Gastrocnemius medialis (tissue), 4 donors: ENCODE results near the gene DCTN2. TPM values are rescaled to one million over a fixed set of nuclear protein-coding genes. Genes with fewer than 3 reads are reported as not detected.

Experiments
- ATAC-seq, 2 donors: fragments of 150-250 bp; one replicate each; pipeline ENCODE4 v1.9.1; 2016
- DNase-seq, 2 donors: peaks; one replicate each; pipeline ENCODE4 v3.0.0-alpha.2; 2019
- H3K27ac ChIP-seq, 4 donors: fragments of 200-600 bp; sonication (generic); 1 replicate in 1 of 4; 2 replicates in 3 of 4; pipeline ENCODE4 v1.5.1; 2016 to 2018; ENCODE audit warnings: mild to moderate bottlenecking in 2 of 4, moderate library complexity in 1 of 4
- H3K27me3 ChIP-seq, 3 donors: fragments of 200-600 bp; sonication (generic) in 2 of 3; 1 replicate in 1 of 3; 2 replicates in 2 of 3; pipeline versions ENCODE4 v1.5.1 to v1.6.0; 2016 to 2019; ENCODE audit warnings: mild to moderate bottlenecking in 1 of 3, moderate library complexity in 1 of 3
- H3K36me3 ChIP-seq, 2 donors: fragments of 200-600 bp; sonication (generic) in 1 of 2; one replicate each; pipeline ENCODE4 v1.5.1; 2017 to 2018
- H3K4me1 ChIP-seq, 2 donors: fragments of 200-600 bp; sonication (generic) in 1 of 2; one replicate each; pipeline ENCODE4 v1.5.1; 2016 to 2017; ENCODE audit warnings: mild to moderate bottlenecking in 2 of 2
- H3K4me3 ChIP-seq, 4 donors: fragments of 200-600 bp; sonication (generic) in 3 of 4; 1 replicate in 1 of 4; 2 replicates in 3 of 4; pipeline ENCODE4 v1.5.1; 2016 to 2019; ENCODE audit warnings: mild to moderate bottlenecking in 2 of 4
- H3K9me3 ChIP-seq, 3 donors: fragments of 200-600 bp; sonication (generic) in 2 of 3; 1 replicate in 1 of 3; 2 replicates in 2 of 3; pipeline ENCODE4 v1.5.1; 2016 to 2019
- CTCF ChIP-seq, 5 experiments: fragments of 450-650 bp in 3 of 5; fragments of 200-600 bp in 2 of 5; sonication (generic) in 2 of 5; IDR thresholded peaks in 4 of 5; conservative IDR thresholded peaks in 1 of 5; 1 replicate in 4 of 5; 2 replicates in 1 of 5; pipeline ENCODE4 v1.5.1; 2016 to 2019; ENCODE audit warnings: antibody characterized with exemption in 5 of 5, mild to moderate bottlenecking in 3 of 5, moderate library complexity in 3 of 5
- POLR2A ChIP-seq, 2 donors: fragments of 450-650 bp; IDR thresholded peaks; one replicate each; pipeline ENCODE4 v1.6.1; 2017; ENCODE audit warnings: antibody characterized with exemption in 2 of 2, mild to moderate bottlenecking in 2 of 2, moderate library complexity in 2 of 2
- in situ Hi-C, 4 donors: fragments of 200-750 bp; cut with MboI; loops; one replicate each; pipeline versions ENCODE4 v1.15.0 to v1.8.0; 2017; ENCODE audit warnings: low sequenced_read_pairs in 4 of 4
- intact Hi-C: fragments of 100-400 bp; cut with DNase I; formaldehyde crosslinking; loops from one replicate; pipeline ENCODE4 v1.15.1; 2023; ENCODE audit warnings: low total_unique reads
- total RNA-seq, 4 donors: library from RNA; depleted of rRNA; stranded (reverse); fragments of >200 nt; gene quantifications; one replicate each; pipeline versions ENCODE4 v1.1.0 to v1.2.3, GENCODE V29; 2016

DCTN2 gene
- total RNA-seq, 4 donors from 2014 or later, result 147 to 265 (median 177) TPM

GRCh38 chr12:57517187-57517586, 29.8 kb downstream of the DCTN2 start:
- TF ChIP-seq POLR2A (IDR thresholded peaks at IDR 0.05), result no peak
- TF ChIP-seq CTCF (IDR thresholded peaks at IDR 0.05 in 4 of 5, conservative IDR thresholded peaks at IDR 0.05 in 1 of 5), result no peak
- H3K9me3 ChIP-seq, result no peaks in the 10 kb centered on the region
- H3K4me1 ChIP-seq, result peaks cover 38 to 42% of the 10 kb centered on the region in 2 donors
- peak overlapping the region in 2 of 4 donors; percentile 42 to 80 for H3K4me3 ChIP-seq
- intact Hi-C loops, result no loop called here
- DNase-seq (peak; percentile 29 to 74), ATAC-seq (no peak)
- H3K36me3 ChIP-seq, result peaks cover 6 to 54% of the 10 kb centered on the region in 2 donors
- H3K27me3 ChIP-seq, result no peaks in the 10 kb centered on the region
- H3K27ac ChIP-seq, result peak overlapping the region; percentile 93 to 98 (median 96)
- in situ Hi-C loops, result loop anchor here in 1 of 4 donors (25.0 kb wide), 1 partner anchor 880 kb away; the partner anchor contains the start of genes ATP5F1B and BAZ2A

DNA sequence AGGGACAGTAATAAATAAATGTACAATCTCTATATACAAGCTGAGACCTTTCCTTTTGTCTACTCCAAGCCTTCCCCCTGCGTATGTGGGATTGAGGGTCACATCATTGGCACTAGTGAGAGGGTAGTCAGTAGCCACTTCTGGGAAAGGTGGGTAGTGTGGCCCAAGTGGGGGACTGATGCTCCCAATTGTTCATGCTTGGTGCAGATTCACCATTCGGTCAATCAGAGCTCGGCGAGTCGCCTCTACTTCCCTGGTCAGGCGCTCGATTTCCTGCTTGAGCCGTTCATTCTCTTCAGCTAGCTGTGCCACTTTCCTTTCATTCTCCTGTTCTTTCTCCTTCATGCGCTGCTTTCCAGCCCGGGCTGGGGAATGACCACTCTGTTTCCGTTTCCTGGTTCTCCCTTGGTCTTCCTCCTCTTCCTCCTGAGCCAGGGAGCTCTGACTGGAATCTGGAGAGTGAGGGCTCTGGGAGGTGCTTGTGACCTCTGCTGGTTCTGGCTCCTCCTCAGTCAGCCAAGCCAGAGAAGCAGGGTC, 30.3 kb downstream of the DCTN2 start:
- in situ Hi-C loops, result loop anchor here in 1 of 4 donors (25.0 kb wide), 1 partner anchor 879 kb away; the partner anchor contains the start of genes ATP5F1B and BAZ2A
- Histone ChIP-seq H3K9me3 (no peaks in the 10 kb centered on the region), H3K4me1 (peaks cover 33 to 37% of the 10 kb centered on the region in 2 donors), H3K4me3 (no peak overlapping the region), H3K27ac (peak overlapping the region; percentile 93 to 98 (median 96)), H3K36me3 (peaks cover 6 to 59% of the 10 kb centered on the region in 2 donors), H3K27me3 (no peaks in the 10 kb centered on the region)
- ATAC-seq, result no peak
- no peak for DNase-seq
- intact Hi-C loops, result no loop called here
- TF ChIP-seq POLR2A (IDR thresholded peaks at IDR 0.05) (no peak), CTCF (IDR thresholded peaks at IDR 0.05 in 4 of 5, conservative IDR thresholded peaks at IDR 0.05 in 1 of 5) (no peak)

- H3K9me3 ChIP-seq, result no peaks in the 10 kb centered on the region
- no peak for TF ChIP-seq CTCF (IDR thresholded peaks at IDR 0.05 in 4 of 5, conservative IDR thresholded peaks at IDR 0.05 in 1 of 5)
- TF ChIP-seq POLR2A (IDR thresholded peaks at IDR 0.05), result no peak
- H3K27me3 ChIP-seq, result no peaks in the 10 kb centered on the region
- ATAC-seq (no peak), DNase-seq (no peak)
- no peak overlapping the region for H3K4me3 ChIP-seq
- peaks cover 6 to 65% of the 10 kb centered on the region in 2 donors for H3K36me3 ChIP-seq
- in situ Hi-C loops (loop anchor here in 1 of 4 donors (25.0 kb wide), 1 partner anchor 879 kb away; the partner anchor contains the start of genes ATP5F1B and BAZ2A), intact Hi-C loops (no loop called here)
- peaks cover 26 to 31% of the 10 kb centered on the region in 2 donors for H3K4me1 ChIP-seq
- peak overlapping the region; percentile 93 to 98 (median 96) for H3K27ac ChIP-seq
Measured at GRCh38 chr12:57515934-57516541, 31.0 kb downstream of the DCTN2 start.

GRCh38 chr12:57515408-57515933, 31.5 kb downstream of the DCTN2 start:
- intact Hi-C loops, result no loop called here
- no peak for ATAC-seq
- DNase-seq, result no peak
- Histone ChIP-seq H3K27ac (peak overlapping the region; percentile 18 to 98 (median 95)), H3K27me3 (no peaks in the 10 kb centered on the region), H3K4me1 (peaks cover 23 to 29% of the 10 kb centered on the region in 2 donors), H3K9me3 (no peaks in the 10 kb centered on the region), H3K36me3 (peaks cover 6 to 69% of the 10 kb centered on the region in 2 donors), H3K4me3 (no peak overlapping the region)
- in situ Hi-C loops, result loop anchor here in 1 of 4 donors (25.0 kb wide), 1 partner anchor 878 kb away; the partner anchor contains the start of genes ATP5F1B and BAZ2A
- TF ChIP-seq CTCF (IDR thresholded peaks at IDR 0.05 in 4 of 5, conservative IDR thresholded peaks at IDR 0.05 in 1 of 5) (no peak), POLR2A (IDR thresholded peaks at IDR 0.05) (no peak)
